Keratinocyte (primary cell): ENCODE measurements around the gene NUP133. TPM values are rescaled to one million over a fixed set of nuclear protein-coding genes. Genes with fewer than 3 reads are reported as not detected.
"Not testable (repeated sequence)": the region's sequence is repeated elsewhere in the genome, so short reads cannot be mapped to it uniquely, and the experiment has no call there.

Experiments used
- DNase-seq: peaks from one replicate; pipeline ENCODE4 v3.0.0-alpha.2; 2011; ENCODE audit warnings: low read depth, missing footprints, low spot score
- FAIRE-seq: peaks from 2 replicates; lab custom pipeline; 2011; peaks lifted over from hg19 to GRCh38; lab: Jason Lieb, UNC
- H2AFZ ChIP-seq: 2 replicates; pipeline ENCODE4 v1.6.0; 2012; ENCODE audit warnings: low read length, control low read depth, inconsistent platforms; ENCODE audit not compliant: control insufficient read depth
- H3K27ac ChIP-seq: 2 replicates; pipeline ENCODE4 v1.5.1; 2011; ENCODE audit warnings: low read length; ENCODE audit not compliant: control insufficient read depth, insufficient read depth
- H3K27me3 ChIP-seq: 3 replicates; pipeline ENCODE4 v1.6.0; 2011; ENCODE audit warnings: low read length; ENCODE audit not compliant: control insufficient read depth, insufficient read depth; ENCODE audit errors: extremely low read depth
- H3K36me3 ChIP-seq, 2 experiments: 2 replicates in 1 of 2; 3 replicates in 1 of 2; pipeline ENCODE4 v1.5.1; 2011; ENCODE audit warnings: low read length in 2 of 2, mild to moderate bottlenecking in 1 of 2; ENCODE audit not compliant: control insufficient read depth in 2 of 2, insufficient read depth in 2 of 2; ENCODE audit errors: extremely low read depth in 1 of 2
- H3K4me1 ChIP-seq: 3 replicates; pipeline ENCODE4 v1.5.1; 2011; ENCODE audit warnings: low read length; ENCODE audit not compliant: control insufficient read depth, insufficient read depth; ENCODE audit errors: extremely low read depth
- H3K4me2 ChIP-seq: 3 replicates; pipeline ENCODE4 v1.6.0; 2011; ENCODE audit warnings: low read depth, low read length; ENCODE audit not compliant: control insufficient read depth, insufficient read depth; ENCODE audit errors: extremely low read depth
- H3K4me3 ChIP-seq, 3 experiments: fragments of 200-600 bp in 1 of 3; sonication (generic) in 1 of 3; 2 replicates in 2 of 3; 3 replicates in 1 of 3; pipeline ENCODE4 v1.5.1; 2011 to 2016; ENCODE audit warnings: low read length in 3 of 3, mild to moderate bottlenecking in 3 of 3, control low read depth in 2 of 3, inconsistent platforms in 1 of 3, low read depth in 1 of 3, mixed read lengths in 1 of 3, mixed run types in 1 of 3, moderate library complexity in 1 of 3; ENCODE audit not compliant: control insufficient read depth in 2 of 3, insufficient read depth in 2 of 3; ENCODE audit errors: extremely low read depth in 1 of 3
- H3K79me2 ChIP-seq: 2 replicates; pipeline ENCODE4 v1.6.0; 2012; ENCODE audit warnings: low read length; ENCODE audit not compliant: control insufficient read depth, insufficient read depth
- H3K9ac ChIP-seq: 3 replicates; pipeline ENCODE4 v1.6.0; 2011; ENCODE audit warnings: low read length; ENCODE audit not compliant: control insufficient read depth, insufficient read depth; ENCODE audit errors: extremely low read depth
- H3K9me1 ChIP-seq: 3 replicates; pipeline ENCODE4 v1.6.0; 2011; ENCODE audit warnings: low read length; ENCODE audit not compliant: control insufficient read depth, insufficient read depth; ENCODE audit errors: extremely low read depth
- H3K9me3 ChIP-seq: 2 replicates; pipeline ENCODE4 v1.5.1; 2012; ENCODE audit warnings: low read depth, low read length; ENCODE audit not compliant: control insufficient read depth
- H4K20me1 ChIP-seq: 3 replicates; pipeline ENCODE4 v1.6.0; 2011; ENCODE audit warnings: low read length; ENCODE audit not compliant: control insufficient read depth, insufficient read depth; ENCODE audit errors: extremely low read depth
- EZH2 ChIP-seq: IDR thresholded peaks from one replicate; pipeline ENCODE4 v1.6.1; 2012; ENCODE audit warnings: inconsistent platforms, mild to moderate bottlenecking, low read length, moderate library complexity
- dilution Hi-C: fragments of 300-500 bp; cut with MboI; formaldehyde crosslinking; loops from one replicate; pipeline ENCODE4 v1.7.0; 2020; ENCODE audit warnings: low sequenced_read_pairs; ENCODE audit not compliant: extremely low pct_ligation_motif_present
- polyA plus RNA-seq, 5 experiments: library from polyadenylated mRNA; depleted of rRNA in 3 of 5; stranded (reverse) in 3 of 5; stranded (forward) in 1 of 5; unstranded in 1 of 5; fragments of >200 nt; gene quantifications; 1 replicate in 1 of 5; 2 replicates in 3 of 5; 3 replicates in 1 of 5; pipeline versions ENCODE4 v1.2.1 to v1.2.3, GENCODE V29; 2011 to 2012; ENCODE audit warnings: missing spikeins in 2 of 5, low read depth in 1 of 5, low replicate concordance in 1 of 5
- TF ChIP-seq, protein P1 (sequence below), 3 experiments: IDR thresholded peaks in 1 of 3; conservative IDR thresholded peaks in 1 of 3; optimal IDR thresholded peaks in 1 of 3; 2 replicates in 2 of 3; 3 replicates in 1 of 3; pipeline versions ENCODE3 to v1.5.1; 2011; ENCODE audit warnings: low read length in 3 of 3, mild to moderate bottlenecking in 3 of 3, moderate library complexity in 2 of 3, control low read depth in 1 of 3, inconsistent platforms in 1 of 3; ENCODE audit not compliant: insufficient read depth in 2 of 3; ENCODE audit errors: extremely low read depth in 1 of 3

Gene NUP133
- polyA plus RNA-seq, 1 donor (not counting 4 experiments of a cell fraction or from before 2014, with no cell fraction given) = 25.2 TPM

DNA sequence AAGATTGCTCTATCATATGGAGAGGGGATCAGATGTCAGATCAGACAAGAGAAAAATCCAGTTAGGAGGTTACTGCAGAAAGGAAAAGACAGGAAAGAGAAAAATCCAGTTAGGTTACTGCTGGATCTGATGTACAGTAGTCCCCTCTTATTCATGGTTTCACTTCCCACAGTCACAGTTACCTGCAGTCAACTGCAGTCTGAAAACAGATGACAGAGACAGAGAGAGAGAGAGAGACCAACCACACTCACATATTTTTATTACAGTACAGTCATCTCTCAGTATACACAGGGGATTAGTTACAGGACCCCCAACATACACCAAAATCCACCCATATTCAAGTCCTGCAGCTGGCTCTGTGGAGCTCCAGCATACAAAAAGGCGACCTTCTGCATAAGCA is 29.3 kb downstream of the NUP133 start:
- H3K27ac ChIP-seq = no peak overlapping the region
- H3K4me2 ChIP-seq = no peak overlapping the region
- no peaks in the 10 kb centered on the region for H3K9me3 ChIP-seq
- peaks cover 17 to 19% of the 10 kb centered on the region in 2 experiments for H3K36me3 ChIP-seq
- no peak for FAIRE-seq
- H2AFZ ChIP-seq = no peak overlapping the region
- TF ChIP-seq, protein P1, sequence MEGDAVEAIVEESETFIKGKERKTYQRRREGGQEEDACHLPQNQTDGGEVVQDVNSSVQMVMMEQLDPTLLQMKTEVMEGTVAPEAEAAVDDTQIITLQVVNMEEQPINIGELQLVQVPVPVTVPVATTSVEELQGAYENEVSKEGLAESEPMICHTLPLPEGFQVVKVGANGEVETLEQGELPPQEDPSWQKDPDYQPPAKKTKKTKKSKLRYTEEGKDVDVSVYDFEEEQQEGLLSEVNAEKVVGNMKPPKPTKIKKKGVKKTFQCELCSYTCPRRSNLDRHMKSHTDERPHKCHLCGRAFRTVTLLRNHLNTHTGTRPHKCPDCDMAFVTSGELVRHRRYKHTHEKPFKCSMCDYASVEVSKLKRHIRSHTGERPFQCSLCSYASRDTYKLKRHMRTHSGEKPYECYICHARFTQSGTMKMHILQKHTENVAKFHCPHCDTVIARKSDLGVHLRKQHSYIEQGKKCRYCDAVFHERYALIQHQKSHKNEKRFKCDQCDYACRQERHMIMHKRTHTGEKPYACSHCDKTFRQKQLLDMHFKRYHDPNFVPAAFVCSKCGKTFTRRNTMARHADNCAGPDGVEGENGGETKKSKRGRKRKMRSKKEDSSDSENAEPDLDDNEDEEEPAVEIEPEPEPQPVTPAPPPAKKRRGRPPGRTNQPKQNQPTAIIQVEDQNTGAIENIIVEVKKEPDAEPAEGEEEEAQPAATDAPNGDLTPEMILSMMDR (optimal IDR thresholded peaks at IDR 0.05 in 1 of 3, IDR thresholded peaks at IDR 0.05 in 1 of 3, conservative IDR thresholded peaks at IDR 0.05 in 1 of 3; ENCODE audit: extremely low read depth in 1 of 3, insufficient read depth in 2 of 3, low read length in 3 of 3) = no peak
- no peak for TF ChIP-seq EZH2
- H4K20me1 ChIP-seq = no peaks in the 10 kb centered on the region
- no peaks in the 10 kb centered on the region for H3K27me3 ChIP-seq
- H3K4me3 ChIP-seq = no peak overlapping the region
- H3K9me1 ChIP-seq = no peaks in the 10 kb centered on the region
- H3K79me2 ChIP-seq = no peaks in the 10 kb centered on the region
- H3K9ac ChIP-seq = no peak overlapping the region
- DNase-seq = no peak
- H3K4me1 ChIP-seq = no peaks in the 10 kb centered on the region
- dilution Hi-C loops = no loop called here

DNA sequence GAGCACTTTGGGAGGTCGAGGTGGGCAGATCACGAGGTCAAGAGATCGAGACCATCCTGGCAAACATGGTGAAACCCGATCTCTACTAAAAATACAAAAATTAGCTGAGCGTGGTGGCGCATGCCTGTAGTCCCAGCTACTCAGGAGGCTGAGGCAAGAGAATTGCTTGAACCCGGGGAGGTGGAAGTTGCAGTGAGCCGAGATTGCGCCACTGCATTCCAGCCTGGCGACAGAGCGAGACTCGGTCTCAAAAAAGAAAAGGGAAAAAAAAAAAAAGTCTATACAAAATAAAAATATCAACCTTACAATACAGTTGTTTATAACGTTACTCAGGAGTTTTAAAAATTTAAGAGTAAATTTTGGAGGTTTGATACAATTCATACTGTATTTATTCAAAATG is 32.3 kb downstream of the NUP133 start:
- DNase-seq, H3K9ac ChIP-seq, H3K9me3 ChIP-seq, H3K4me2 ChIP-seq, FAIRE-seq, H3K4me1 ChIP-seq, H3K79me2 ChIP-seq, H3K9me1 ChIP-seq, H3K27me3 ChIP-seq, H3K27ac ChIP-seq, dilution Hi-C loops, H2AFZ ChIP-seq, H4K20me1 ChIP-seq, H3K4me3 ChIP-seq: not testable (repeated sequence)
- H3K36me3 ChIP-seq = peaks cover 16 to 22% of the 10 kb centered on the region in 2 experiments

DNA sequence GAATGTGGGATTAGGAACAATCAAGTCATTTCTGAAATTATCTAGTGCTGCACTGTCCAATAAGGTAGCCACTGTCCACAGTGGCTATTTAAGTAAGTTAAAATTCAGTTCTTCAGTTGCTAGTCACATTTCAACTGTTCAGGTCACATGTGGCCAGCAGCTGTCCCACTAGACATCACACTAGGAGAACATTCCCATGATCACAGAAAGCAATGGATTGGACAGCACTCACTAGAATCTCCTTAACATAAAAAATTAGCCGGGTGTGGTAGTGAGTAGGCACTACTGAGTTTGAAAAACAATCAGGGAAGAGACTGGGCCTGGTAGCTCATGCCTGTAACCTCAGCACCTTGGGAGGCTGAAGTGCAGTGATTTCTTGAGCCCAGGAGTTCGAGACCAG is 33.6 kb downstream of the NUP133 start:
- Histone ChIP-seq H3K27me3 (no peaks in the 10 kb centered on the region), H3K79me2 (no peaks in the 10 kb centered on the region), H4K20me1 (no peaks in the 10 kb centered on the region), H3K27ac (no peak overlapping the region), H2AFZ (no peak overlapping the region), H3K36me3 (peaks cover 17 to 24% of the 10 kb centered on the region in 2 experiments), H3K9ac (no peak overlapping the region), H3K4me3 (no peak overlapping the region), H3K4me1 (no peaks in the 10 kb centered on the region), H3K9me1 (no peaks in the 10 kb centered on the region), H3K9me3 (no peaks in the 10 kb centered on the region), H3K4me2 (no peak overlapping the region)
- dilution Hi-C loops = no loop called here
- FAIRE-seq = no peak
- TF ChIP-seq, protein P1 (optimal IDR thresholded peaks at IDR 0.05 in 1 of 3, IDR thresholded peaks at IDR 0.05 in 1 of 3, conservative IDR thresholded peaks at IDR 0.05 in 1 of 3; ENCODE audit: extremely low read depth in 1 of 3, insufficient read depth in 2 of 3, low read length in 3 of 3) = no peak
- TF ChIP-seq EZH2 = no peak
- no peak for DNase-seq
